VCaP (cell line): Measurements from ENCODE around the gene ALG2.

Source experiments
- H3K27ac ChIP-seq: fragments of 450-650 bp; 2 replicates; pipeline ENCODE4 v1.5.1; 2017
- TF ChIP-seq, protein P1 (sequence below): fragments of 450-650 bp; conservative IDR thresholded peaks from 2 replicates; pipeline ENCODE4 v1.5.1; 2017; ENCODE audit warnings: mild to moderate bottlenecking, moderate library complexity

Gene ALG2

GRCh38 chr9:99224445-99224844, 2.7 kb upstream of the ALG2 start:
- H3K27ac ChIP-seq, result no peak overlapping the region
- TF ChIP-seq, protein P1, sequence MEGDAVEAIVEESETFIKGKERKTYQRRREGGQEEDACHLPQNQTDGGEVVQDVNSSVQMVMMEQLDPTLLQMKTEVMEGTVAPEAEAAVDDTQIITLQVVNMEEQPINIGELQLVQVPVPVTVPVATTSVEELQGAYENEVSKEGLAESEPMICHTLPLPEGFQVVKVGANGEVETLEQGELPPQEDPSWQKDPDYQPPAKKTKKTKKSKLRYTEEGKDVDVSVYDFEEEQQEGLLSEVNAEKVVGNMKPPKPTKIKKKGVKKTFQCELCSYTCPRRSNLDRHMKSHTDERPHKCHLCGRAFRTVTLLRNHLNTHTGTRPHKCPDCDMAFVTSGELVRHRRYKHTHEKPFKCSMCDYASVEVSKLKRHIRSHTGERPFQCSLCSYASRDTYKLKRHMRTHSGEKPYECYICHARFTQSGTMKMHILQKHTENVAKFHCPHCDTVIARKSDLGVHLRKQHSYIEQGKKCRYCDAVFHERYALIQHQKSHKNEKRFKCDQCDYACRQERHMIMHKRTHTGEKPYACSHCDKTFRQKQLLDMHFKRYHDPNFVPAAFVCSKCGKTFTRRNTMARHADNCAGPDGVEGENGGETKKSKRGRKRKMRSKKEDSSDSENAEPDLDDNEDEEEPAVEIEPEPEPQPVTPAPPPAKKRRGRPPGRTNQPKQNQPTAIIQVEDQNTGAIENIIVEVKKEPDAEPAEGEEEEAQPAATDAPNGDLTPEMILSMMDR, result no peak

GRCh38 chr9:99222416-99223270, 901 bp upstream of the ALG2 start:
- peak overlapping the region; percentile 93 for H3K27ac ChIP-seq
- TF ChIP-seq, protein P1, result no peak

DNA sequence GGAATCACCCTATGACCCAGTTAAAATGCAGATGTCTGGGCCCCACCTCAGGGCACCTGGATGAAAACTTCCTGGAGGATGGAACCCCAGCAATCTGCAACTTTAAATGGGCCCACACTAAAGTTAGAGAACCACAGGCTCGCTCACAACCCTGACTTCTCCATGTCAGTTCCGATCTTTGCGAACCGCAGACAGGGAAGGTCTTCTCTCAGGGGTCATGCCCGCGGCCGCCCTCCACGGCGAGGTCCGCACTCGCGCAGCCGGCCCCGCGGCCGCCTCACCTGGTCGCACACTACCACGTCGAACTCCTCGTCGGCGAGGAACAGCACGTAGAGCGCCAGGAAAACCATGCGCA, 499 bp downstream of the ALG2 start:
- H3K27ac ChIP-seq, result peak overlapping the region; percentile 93
- TF ChIP-seq, protein P1, result no peak

DNA sequence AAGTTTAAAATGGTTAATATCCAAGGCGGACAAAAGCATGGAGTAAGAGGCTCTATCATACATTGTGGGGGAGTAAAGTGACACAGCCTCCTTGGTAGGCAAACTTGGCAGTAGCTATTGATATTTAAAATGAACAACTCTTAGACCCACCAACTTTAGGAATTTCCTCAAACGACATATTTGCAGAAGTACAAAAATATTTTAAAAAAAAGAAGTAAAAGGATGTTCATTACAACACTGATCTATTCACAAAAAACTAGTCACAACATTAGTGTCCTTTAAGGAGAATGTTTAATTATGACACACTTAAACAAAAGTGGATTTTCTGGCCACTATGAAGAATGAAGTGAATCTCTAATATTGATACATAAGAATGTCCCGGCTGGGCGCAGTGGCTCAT, 1.7 kb downstream of the ALG2 start:
- TF ChIP-seq, protein P1, result no peak

DNA sequence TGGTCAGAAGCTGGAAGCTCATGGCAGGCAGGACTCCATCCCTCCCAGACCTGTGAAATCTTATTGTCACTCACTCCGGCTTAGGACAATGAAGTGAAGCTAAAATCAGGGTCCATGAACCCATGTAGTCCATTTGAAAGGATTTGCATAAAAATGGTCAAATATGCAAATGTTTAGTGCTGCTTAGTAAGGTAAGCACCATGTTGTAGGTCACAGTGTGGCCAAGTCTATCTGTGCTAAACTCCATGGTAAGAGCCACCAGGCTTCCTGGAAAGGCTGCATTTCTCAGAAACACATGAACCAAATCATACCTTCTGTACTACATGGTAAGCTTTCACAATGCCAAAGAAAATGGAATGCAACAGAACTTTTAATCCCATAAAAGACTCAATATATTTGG, 5.7 kb downstream of the ALG2 start:
- no peak overlapping the region for H3K27ac ChIP-seq
- TF ChIP-seq, protein P1, result no peak

More for the DNA sequence above, 1.7 kb downstream of the ALG2 start:
- H3K27ac ChIP-seq, result no peak overlapping the region; the same call in 1 of the 2 replicates

DNA sequence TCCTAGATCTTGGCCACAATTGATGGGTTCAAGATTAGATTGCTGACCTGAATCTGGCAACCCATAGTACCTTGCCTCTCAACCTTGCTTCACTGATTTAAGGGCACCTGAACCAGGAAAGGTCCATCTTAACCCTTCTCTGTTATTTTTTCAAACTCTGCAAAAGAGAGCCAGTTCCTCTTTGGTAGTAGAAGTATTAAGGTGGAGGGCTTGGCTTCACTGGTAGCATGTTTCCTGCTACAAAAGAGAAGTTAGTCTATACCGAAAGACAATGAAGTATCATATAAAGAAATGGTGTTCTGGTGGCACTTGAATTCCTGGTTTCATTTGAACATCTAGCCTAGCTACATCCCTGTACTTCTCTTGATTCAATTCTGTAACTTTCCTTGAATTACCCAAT, 8.5 kb downstream of the ALG2 start:
- TF ChIP-seq, protein P1, result no peak
- no peak overlapping the region for H3K27ac ChIP-seq

DNA sequence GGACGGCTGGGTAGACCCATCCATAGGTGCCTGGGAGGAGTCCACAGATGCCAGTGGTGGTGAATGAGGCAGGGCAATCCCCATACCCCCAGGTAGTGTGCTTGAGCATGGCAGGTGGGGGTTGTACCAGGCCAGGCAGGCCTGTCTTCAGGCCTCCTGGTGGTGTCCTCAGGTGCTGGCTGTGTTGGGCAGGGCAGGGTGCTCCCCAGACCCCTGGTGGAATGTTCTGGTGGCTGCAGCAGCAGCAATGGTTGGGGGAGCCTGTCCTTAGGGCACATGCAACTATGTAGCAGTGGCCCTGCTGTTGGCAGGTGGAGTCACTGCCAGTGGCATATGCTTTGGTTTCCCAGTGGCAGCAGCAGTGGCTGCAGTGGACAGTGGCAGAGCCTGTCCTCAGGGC, 10.0 kb downstream of the ALG2 start:
- TF ChIP-seq, protein P1, result no peak
- H3K27ac ChIP-seq, result no peak overlapping the region
